Right ventricle myocardium superior (tissue), 1 donor: ENCODE data around the gene COTL1. TPM values are rescaled to one million over a fixed set of nuclear protein-coding genes. Genes with fewer than 3 reads are reported as not detected.
"Not testable (repeated sequence)": the region's sequence is repeated elsewhere in the genome, so short reads cannot be mapped to it uniquely, and the experiment has no call there.

Experiments used
- ATAC-seq: fragments of 200-7000 bp; cut with Tn5 transposase; one replicate; pipeline ENCODE4 v1.9.1; 2020; ENCODE audit warnings: mild to moderate bottlenecking; ENCODE audit not compliant: poor library complexity
- DNase-seq: peaks from one replicate; pipeline ENCODE4 v3.0.0-alpha.2; 2020
- intact Hi-C: fragments of 100-400 bp; cut with DNase I; formaldehyde crosslinking; loops from one replicate; pipeline ENCODE4 v1.11.2; 2022
- total RNA-seq: library from RNA; stranded (reverse); fragmentation: NEBNext Ultra II Directional; extraction: Animal tissue kit (Norgen Biotek cat#: 25700); gene quantifications from one replicate; pipeline ENCODE4 v1.2.1, GENCODE V29; 2021
- donor health status: DM: no; HTN: yes; CAD: no; lungs with severe emphysema.

COTL1 gene
- total RNA-seq, 1 donor from 2014 or later = 14.4 TPM

- DNase-seq (no peak), ATAC-seq (peak; percentile 59)
- intact Hi-C loops = no loop called here
Measured at GRCh38 chr16:84563786-84564420, 54.0 kb downstream of the COTL1 start.

- no peak for ATAC-seq
- intact Hi-C loops = no loop called here
- DNase-seq = no peak
Measured at GRCh38 chr16:84563064-84563715, 54.7 kb downstream of the COTL1 start.

- DNase-seq = peak; percentile 56
- no peak for ATAC-seq
Measured at GRCh38 chr16:84562174-84562815, 55.6 kb downstream of the COTL1 start.

GRCh38 chr16:84561291-84561690 lies 56.6 kb downstream of the COTL1 start:
- no peak for ATAC-seq
- DNase-seq = no peak
- intact Hi-C loops = no loop called here

More at GRCh38 chr16:84562174-84562815, 55.6 kb downstream of the COTL1 start:
- intact Hi-C loops = no loop called here

GRCh38 chr16:84560269-84560668 lies 57.6 kb downstream of the COTL1 start:
- intact Hi-C loops = no loop called here
- DNase-seq = no peak
- ATAC-seq = no peak

GRCh38 chr16:84559311-84559932 lies 58.5 kb downstream of the COTL1 start:
- no peak for DNase-seq

GRCh38 chr16:84558850-84559249 lies 59.0 kb downstream of the COTL1 start:
- ATAC-seq, intact Hi-C loops, DNase-seq: not testable (repeated sequence)

More at GRCh38 chr16:84559311-84559932, 58.5 kb downstream of the COTL1 start:
- ATAC-seq = no peak
- intact Hi-C loops = no loop called here

GRCh38 chr16:84557504-84557903 lies 60.4 kb downstream of the COTL1 start:
- ATAC-seq (no peak), DNase-seq (no peak)
- intact Hi-C loops = no loop called here

- DNase-seq = no peak
- intact Hi-C loops = no loop called here
- ATAC-seq = no peak
Measured at GRCh38 chr16:84557059-84557458, 60.8 kb downstream of the COTL1 start.

GRCh38 chr16:84555418-84556196 lies 62.3 kb downstream of the COTL1 start:
- ATAC-seq (no peak), DNase-seq (no peak)
- intact Hi-C loops = no loop called here

- ATAC-seq = no peak
- no peak for DNase-seq
- intact Hi-C loops = no loop called here
Measured at GRCh38 chr16:84554627-84555328, 63.1 kb downstream of the COTL1 start.

GRCh38 chr16:84553873-84554399 lies 63.9 kb downstream of the COTL1 start:
- no peak for DNase-seq
- intact Hi-C loops = no loop called here
- ATAC-seq = no peak

- DNase-seq (no peak), ATAC-seq (no peak)
- intact Hi-C loops = no loop called here
Measured at GRCh38 chr16:84552135-84552534, 65.7 kb downstream of the COTL1 start.

GRCh38 chr16:84550096-84550495 lies 67.8 kb downstream of the COTL1 start:
- DNase-seq (no peak), ATAC-seq (no peak)
- intact Hi-C loops = no loop called here

- DNase-seq (no peak), ATAC-seq (no peak)
- intact Hi-C loops = no loop called here
Measured at GRCh38 chr16:84548971-84549844, 68.7 kb downstream of the COTL1 start.

GRCh38 chr16:84548508-84548907 lies 69.4 kb downstream of the COTL1 start:
- intact Hi-C loops = no loop called here
- DNase-seq = no peak
- no peak for ATAC-seq

GRCh38 chr16:84547546-84548061 lies 70.3 kb downstream of the COTL1 start:
- intact Hi-C loops = no loop called here
- no peak for ATAC-seq
- no peak for DNase-seq
